AG20443 (cell line): ENCODE data around the gene NCR1.
"Not testable (repeated sequence)": the region's sequence is repeated elsewhere in the genome, so short reads cannot be mapped to it uniquely, and the experiment has no call there.

ENCODE experiments used
- DNase-seq: peaks from one replicate; pipeline ENCODE4 v3.0.0; 2012; ENCODE audit warnings: low spot score, mixed read lengths

NCR1 gene, protein sequence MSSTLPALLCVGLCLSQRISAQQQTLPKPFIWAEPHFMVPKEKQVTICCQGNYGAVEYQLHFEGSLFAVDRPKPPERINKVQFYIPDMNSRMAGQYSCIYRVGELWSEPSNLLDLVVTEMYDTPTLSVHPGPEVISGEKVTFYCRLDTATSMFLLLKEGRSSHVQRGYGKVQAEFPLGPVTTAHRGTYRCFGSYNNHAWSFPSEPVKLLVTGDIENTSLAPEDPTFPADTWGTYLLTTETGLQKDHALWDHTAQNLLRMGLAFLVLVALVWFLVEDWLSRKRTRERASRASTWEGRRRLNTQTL

DNA sequence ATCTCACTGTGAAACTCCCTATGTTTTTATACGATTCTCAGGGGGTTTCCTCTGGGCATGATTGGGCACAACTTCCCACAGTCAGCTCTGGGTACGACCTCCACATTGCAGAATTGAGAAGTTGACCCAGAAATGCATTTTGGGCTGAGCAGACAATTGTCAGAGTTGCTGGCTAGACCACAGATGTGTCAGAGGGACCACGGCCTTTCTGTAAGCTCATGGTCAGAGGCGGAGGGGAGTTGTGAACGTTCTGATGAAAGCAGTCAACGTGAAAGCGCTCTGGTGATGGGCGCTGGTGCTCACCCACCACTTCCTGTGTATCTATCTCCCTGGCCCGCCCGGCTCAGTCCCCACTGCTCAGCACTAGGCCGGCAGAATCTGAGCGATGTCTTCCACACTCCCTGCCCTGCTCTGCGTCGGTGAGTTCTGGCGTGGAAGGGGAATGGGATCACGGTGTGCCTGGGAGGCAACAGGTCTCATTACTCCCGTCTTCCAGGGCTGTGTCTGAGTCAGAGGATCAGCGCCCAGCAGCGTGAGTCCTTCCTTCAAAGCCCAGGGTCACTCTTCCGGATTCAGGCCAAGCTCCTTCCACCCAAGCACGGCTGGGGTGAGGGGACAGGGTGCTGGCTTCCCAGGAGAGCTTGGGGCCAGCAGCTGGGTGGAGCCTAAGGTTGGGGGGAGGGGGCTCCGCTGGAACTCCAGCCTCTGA is at the start of gene NCR1:
NCR1 (plus strand) TSS at position 346 of the 709 bp plus-strand sequence; CDS start at position 386, 40 bp downstream.
- no peak for DNase-seq

DNA sequence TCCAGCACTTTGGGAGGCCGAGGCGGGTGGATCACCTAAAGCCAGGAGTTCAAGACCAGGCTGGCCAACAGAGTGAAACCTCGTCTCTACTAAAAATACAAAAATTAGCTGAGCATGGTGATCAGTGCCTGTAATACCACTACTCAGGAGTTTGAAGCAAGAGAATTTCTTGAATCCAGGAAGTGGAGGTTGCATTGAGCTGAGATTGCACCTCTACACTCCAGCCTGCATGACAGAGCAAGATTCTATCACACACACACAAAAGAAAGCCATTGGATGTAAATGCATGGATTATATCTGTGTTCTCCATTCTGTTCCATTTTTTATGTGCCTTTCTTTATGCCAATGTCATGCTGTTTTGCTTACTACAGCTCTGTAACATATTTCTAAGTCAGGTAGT is 47.5 kb upstream of the NCR1 start:
- DNase-seq = not testable (repeated sequence)

DNA sequence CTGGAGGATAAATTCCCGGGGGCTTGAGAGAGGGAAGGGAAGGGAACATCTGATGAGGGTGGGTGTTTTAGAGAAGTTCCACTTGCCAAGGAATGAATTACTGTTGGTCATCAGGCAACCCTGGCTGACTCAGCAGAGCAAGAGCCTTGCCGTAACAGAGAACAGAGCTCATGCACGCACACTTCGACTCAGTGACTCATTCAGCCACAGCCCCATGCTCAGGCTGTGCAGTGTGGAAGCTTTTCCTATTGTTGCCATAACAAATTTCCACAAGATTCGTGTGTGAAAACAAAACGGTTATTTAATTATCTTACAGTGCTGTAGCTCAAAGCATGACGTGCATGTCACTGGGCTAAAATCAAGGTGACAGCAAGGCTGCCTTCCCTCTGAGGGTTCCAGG is 46.5 kb upstream of the NCR1 start:
- not testable (repeated sequence) for DNase-seq

DNA sequence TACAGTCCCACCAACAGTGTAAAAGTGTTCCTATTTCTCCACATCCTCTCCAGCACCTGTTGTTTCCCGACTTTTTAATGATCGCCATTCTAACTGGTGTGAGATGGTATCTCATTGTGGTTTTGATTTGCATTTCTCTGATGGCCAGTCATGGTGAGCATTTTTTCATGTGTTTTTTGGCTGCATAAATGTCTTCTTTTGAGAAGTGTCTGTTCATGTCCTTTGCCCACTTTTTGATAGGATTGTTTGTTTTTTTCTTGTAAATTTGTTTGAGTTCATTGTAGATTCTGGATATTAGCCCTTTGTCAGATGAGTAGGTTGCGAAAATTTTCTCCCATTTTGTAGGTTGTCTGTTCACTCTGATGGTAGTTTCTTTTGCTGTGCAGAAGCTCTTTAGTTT is 42.5 kb upstream of the NCR1 start:
- DNase-seq = not testable (repeated sequence)

DNA sequence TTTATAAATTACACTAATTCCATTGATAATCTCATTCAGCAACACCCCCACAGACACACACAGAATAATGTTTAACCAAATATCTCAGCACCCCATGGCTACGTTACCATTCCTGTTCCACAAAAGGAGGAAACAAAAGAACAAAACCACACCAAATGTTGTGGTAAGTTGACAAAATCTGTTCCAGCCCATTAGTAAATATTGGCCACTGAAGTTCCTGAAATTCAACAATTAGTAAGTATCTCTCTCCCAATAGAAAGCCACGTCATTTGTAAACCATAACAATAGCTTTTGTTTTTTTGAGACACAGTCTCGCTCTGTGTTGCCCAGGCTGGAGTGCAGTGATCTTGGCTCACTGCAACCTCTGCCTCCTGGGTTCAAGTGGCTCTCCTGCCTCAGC is 34.3 kb upstream of the NCR1 start:
- DNase-seq = no peak

DNA sequence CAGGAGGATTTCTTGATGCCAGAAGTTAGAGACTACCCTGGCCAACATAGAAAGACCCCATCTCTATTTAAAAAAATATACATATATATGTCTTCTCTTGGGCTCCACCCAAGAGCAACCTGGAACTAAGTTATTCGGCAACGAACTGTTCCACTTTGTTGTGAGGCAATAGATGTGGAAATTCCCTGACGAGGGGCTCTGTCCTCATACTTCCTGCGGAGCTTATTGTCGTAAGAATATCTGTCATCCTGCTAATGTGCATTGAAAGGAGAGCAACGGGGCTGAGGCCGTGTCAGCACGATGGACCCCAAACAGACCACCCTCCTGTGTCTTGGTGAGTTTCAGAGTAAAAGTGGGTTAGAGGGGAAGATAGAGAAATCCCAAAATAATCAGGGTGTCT is 32.0 kb upstream of the NCR1 start, which contains the start of gene FCAR:
FCAR (plus strand) TSS at position 246 of the 400 bp plus-strand sequence; CDS start at position 301, 55 bp downstream.
- no peak for DNase-seq

DNA sequence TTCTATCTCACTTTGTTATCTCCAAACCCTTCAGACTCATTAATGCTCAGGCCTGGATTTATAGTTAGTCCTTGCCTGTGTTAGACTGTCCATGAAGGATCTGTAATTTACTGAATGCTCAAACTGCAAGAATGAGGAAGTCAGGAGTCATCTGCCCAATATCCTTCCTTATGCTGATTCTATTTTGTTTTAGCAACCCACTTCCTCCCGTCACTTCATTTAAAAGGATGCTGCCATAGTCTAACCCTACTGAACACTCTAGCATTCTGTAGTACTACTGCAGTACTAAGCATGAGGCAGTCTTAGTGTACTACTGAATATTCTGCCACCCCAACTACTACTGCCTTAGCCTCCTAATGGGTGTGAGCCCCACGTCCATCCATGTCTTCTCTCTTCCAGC is 30.4 kb upstream of the NCR1 start:
- no peak for DNase-seq

DNA sequence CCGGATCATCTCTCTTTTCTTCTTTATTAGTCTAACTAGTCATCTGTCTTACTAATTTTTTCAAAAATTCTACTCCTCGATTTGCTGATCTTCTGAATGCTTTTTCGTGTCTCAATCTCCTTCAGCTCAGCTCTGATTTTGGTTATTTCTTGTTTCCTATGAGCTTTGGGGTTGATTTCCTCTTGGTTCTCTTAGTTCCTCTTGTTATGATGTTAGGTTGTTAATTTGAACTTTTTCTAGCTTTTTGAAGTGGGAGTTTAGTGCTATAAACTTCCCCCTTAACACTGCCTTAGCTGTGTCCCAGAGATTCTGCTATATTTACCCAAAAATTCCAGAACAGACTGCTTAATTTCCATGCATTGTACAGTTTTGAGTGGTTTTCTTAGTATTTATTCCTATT is 28.5 kb upstream of the NCR1 start:
- no peak for DNase-seq

DNA sequence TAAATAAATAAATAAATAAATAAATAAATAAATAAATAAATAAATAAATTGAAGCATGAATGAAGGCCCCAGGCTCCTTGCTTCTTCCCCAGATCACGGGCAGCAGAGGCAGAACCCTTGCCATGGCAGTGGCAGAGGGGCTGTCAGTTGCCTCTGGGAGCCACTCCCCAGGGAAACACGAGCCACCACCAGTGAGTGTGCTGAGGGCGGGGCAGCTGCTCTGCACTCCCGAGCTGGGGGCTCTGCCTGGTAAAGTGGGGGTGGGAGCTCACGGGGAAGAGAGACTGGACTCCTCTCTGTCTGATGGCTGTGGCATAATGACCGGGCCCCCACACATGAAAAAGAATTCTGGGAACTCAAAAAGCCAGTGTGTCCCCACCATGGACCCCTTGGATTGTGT is 24.1 kb upstream of the NCR1 start:
- no peak for DNase-seq

DNA sequence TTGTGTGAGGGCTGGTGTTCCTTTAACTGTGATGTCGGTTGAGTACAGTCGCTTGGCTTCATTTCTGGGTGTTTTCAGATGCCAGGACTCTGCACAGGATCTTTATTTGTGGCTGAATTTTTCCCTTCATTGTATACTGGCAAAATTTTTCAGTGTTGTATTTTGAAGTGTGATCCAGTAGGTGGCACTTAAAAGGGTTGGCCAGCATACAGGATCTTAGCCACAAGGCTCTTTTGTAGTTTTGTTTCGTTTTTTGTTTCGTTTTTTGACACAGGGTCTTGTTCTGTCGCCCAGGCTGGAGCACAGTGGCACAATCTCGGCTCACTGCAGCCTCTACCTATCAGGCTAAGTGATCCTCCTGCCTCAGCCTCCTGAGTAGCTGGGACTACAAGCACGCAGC is 23.2 kb upstream of the NCR1 start:
- DNase-seq = no peak

DNA sequence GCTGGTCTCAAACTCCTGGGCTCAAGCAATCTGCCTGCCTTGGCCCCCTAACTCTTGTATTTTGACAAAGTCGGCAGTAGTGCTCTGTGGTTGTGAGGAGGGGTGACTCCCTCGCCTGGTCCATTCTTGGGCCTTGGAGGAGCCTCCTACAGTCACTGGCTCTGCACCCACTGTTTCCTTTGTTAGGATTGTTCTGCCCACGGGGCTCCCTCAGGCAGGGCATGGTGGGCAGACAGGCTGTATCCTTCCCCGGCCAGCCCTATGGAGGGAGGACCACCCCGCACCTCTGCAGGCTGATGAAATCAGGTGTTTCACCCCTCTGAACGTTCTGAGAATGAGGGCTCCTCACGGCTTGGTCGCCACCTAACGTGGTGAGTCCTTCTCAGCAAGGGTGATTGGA is 22.7 kb upstream of the NCR1 start:
- DNase-seq = no peak

DNA sequence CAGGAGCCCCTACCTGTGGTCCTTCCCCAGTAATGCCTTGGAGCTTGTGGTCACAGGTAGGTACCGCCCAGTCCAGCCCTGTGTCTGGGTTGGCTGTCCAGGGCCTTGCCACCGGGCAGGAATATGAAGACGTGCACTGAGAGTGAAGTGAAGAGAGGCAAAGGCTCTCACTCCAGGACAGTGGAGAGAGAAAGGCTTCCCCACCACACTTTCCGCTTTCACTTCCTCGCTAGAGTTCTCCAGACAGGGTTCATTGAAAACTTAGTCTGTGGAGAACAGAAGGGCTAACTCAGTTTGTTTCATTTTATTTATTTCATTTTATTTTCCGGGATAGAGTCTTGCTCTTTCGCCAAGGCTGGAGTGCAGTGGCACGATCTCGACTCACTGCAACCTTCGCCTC is 17.7 kb upstream of the NCR1 start:
- no peak for DNase-seq

DNA sequence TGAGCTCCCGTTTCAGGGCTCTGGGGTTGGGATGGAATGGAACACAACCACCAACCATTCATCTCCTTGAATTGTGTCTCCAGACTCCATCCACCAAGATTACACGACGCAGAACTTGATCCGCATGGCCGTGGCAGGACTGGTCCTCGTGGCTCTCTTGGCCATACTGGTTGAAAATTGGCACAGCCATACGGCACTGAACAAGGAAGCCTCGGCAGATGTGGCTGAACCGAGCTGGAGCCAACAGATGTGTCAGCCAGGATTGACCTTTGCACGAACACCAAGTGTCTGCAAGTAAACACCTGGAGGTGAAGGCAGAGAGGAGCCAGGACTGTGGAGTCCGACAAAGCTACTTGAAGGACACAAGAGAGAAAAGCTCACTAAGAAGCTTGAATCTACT is 16.4 kb upstream of the NCR1 start:
- DNase-seq = no peak

DNA sequence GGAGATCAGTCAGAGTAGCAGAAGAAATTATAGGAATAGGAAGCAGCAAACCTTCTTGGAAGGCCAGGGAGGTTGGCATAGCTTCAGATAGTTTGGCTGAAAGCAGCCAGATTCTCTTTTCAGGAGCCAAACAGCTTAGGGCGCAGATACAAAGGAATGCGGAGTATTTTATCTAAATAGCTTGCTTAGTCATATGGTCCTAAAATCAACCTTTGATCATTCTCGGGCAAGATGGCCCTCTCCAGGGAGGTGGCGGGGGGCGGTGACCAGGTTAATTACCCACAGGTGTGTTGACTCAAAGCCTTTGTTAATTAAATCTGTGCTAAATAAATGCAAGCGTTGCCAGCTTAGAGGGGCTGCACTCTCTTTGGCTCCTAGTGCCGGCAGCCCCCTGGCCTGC is 12.5 kb upstream of the NCR1 start:
- DNase-seq = no peak

DNA sequence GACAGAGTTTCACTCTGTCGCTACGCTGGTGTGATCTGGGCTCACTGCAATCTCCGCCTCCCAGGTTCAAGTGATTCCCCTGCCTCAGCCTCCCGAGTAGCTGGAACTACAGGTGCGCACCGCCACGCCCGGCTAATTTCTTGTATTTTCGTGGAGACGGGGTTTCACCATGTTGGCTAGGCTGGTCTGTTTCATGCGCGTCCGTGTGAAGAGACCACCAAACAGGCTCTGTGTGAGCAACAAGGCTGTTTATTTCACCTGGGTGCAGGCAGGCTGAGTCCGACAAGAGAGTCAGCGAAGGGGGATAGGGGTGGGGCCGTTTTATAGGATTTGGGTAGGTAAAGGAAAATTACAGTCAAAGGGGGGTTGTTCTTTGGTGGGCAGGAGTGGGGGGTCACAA is 11.8 kb upstream of the NCR1 start:
- DNase-seq = not testable (repeated sequence)

DNA sequence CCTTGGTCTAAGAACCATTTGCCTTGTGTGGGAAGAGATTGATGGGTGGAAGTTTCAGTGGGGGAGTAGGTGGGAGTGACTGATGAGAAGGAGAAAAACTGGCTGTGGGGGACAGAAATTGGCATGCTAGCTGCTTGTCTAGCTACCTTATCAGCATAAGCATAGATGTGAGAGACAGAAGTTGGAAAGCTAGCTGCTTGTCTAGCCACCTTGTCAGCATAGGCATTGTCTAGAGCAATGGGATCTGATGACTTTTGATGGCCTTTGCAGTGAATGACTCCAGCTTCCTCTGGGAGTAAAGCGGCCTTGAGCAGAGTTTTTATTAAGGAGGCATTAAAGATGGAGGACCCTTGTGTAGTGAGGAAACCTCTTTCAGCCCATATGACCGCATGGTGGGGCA is 9.9 kb upstream of the NCR1 start:
- no peak for DNase-seq

DNA sequence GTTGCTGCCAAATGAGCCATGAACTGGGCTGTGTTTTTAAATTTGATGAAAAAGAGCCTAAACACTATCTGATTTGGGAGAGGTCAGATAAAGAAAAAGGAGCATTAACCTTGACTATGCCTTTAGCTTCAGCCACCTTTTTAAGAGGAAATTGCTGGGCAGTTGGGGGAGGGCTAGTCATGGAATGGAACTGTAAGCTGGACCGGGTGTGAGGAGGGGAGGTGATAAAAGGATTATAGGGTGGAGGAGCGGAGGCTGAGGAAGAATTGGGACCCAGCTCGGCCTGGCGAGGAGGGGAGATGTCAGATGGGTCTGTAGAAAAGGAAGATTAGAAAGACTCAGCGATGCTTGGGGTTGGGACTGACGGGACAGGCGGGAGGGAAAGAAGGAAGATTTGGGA is 7.3 kb upstream of the NCR1 start:
- DNase-seq = not testable (repeated sequence)

DNA sequence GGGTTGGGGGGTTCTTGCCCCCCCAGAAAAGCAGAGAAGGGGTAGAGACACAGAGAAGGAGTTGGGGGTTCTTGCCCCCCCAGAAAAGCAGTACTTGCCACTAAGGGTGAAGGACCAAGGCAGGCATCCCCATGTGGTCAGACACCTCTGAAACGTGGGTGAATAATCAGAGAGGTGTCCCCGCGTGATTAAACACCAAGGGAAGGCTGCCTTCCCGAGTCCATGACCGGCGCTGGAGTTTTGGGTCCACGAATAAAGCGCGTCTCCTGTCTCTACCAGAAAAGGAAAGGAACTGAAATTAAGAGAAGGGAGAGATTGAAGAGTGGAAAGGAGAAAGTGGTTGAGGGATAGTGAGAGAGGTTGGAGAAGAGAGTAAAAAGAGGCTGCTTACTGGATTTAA is 6.3 kb upstream of the NCR1 start:
- DNase-seq = not testable (repeated sequence)

DNA sequence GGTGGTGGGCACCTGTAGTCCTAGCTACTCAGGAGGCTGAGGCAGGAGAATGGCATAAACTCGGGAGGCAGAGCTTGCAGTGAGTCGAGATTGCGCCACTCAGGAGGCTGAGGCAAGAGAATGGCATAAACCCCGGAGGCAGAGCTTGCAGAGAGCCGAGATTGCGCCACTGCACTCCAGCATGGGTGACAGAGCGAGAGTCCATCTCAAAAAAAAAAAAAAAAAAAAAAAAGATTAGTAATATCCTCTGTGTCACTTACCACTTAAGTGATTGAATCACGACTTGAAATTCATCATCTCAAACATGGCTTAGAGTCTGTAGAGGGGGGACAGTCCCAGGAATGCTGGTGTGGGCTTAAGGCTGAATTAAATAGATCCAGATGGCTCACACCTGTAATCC is 4.8 kb upstream of the NCR1 start:
- DNase-seq = not testable (repeated sequence)

DNA sequence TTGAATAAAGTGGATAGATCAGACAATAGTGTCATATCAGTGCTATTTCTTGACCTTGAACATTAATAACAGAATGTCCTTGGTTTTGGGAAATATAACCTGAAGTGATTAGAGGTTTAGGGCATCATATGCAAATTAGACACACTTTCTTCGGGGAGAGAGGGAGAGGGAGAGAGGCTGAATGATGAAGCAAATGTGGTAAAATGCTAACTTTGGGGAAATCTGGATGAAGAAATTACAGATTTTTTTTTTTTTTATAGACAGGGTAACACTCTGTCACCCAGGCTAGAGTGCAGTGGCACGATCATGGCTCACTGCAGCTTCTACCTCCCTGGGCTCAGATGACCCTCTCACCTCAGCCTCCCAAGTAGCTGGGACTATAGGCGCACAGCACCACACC is 3.9 kb upstream of the NCR1 start:
- no peak for DNase-seq

DNA sequence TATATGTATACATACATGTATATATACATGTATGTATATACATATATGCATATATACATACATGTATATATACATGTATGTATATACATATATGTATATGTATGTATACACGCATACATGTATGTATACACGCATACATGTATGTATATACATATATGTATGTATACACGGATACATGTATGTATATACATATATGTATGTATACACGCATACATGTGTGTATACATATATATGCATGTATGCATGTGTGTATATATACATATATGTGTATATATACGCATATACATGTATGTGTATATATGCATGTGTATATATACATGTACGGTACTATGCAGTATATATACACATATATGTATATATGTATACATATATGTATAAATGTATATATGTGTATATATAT is 2.6 kb upstream of the NCR1 start:
- no peak for DNase-seq

DNA sequence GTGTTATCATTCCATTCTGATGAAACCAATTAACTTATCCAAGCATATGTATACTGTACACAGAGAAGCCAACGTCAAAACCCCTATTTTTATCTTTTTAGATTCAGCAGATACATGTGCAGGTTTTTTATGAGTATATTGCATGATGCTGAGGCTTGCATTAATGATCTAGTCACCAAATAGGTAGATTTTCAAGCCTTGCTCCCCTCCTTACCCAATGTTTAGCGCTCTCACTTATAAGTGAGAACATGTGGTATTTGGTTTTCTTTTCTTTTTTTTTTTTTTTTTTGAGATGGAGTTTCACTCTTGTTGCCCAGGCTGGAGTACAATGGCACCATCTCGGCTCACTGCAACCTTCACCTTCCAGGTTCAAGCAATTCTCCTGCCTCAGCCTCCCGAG is 1.7 kb upstream of the NCR1 start:
- DNase-seq = not testable (repeated sequence)

DNA sequence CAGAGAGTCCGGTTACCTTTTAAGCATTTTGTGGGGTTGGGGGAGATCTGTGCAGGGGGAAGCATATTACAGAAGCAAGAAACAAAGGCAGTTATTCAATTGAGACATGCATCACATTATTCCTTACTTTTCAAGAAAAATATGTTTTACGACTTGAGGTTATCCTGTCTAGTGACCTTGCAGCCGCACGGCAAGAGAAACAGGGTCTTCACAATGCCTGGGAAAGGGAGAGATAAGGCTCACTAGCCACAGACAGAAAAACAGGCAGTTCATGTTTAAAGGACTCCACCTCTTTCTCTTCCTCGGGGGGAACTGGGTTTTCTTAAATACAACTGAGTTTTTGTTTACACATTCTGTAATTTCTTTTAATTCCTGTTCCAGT is 536 bp upstream of the NCR1 start:
- DNase-seq = no peak

DNA sequence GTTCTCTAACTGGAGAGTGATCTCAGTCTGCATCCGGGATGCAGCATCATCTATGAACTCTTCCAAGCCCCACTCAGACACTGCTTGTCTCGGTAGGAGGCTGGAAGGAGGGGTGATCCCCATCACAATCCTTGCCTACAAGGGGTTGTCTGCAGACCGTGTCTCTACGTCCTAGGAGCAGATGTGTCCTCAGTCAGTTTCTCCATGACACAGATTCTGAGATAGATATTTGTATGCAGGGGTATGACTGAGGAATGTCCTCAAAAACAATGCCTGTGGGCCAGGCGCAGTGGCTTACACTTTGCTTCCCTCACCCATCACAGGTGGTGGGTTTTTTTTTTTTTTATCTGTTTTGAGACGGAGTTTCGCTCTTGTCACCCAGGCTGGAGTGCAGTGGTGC is 871 bp downstream of the NCR1 start:
- DNase-seq = no peak
